HG02970 (cell line): Measurements from ENCODE around the gene CNNM4.
A peak's percentile ranks its signal among the peaks of the same experiment; 100 is the strongest.

ENCODE experiments used
- ATAC-seq: cut with Tn5 transposase; IDR thresholded peaks from one replicate; pipeline ENCODE4 v1.9.1; 2021; ENCODE audit warnings: mild to moderate bottlenecking, moderate library complexity, moderate number of reproducible peaks; ENCODE audit not compliant: unreplicated experiment, low FRiP score

The CNNM4 gene

DNA sequence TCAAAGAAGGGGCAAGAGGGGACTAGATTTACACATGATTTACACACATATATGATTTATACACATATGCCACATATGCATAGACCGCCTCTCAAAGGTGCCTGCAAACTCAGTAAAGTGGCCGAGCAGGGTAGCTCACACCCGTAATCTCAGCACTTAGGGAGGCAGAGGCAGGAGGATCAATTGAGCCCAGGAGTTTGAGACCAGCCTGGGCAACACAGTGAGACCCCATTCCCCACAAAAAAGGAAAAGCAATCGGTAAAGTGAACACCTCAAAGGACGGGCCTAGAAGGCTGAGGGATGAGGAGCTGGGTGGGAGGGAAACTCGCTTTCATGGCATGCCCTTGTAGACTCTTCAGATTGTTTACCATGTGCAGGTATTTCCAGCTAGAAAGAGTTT, 92.0 kb downstream of the CNNM4 start:
- ATAC-seq: no peak

DNA sequence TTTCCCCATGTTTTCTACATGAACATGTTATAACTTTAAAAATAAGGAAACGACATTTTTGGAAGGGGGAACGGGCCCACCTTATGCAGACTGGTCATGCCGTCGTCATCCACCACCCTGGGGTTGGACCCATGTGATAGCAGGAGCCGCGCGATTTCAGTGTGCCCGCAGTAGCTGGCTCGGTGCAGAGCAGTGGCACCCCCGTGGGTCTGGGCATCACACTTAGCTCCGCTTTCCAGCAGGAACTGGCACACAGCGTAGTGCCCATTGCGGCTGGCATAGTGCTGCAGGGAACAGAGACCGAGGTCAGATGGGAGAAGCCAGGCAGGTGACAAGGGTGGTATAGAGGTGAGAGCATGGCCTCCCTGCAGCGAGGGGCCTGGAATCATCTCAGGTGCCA, 92.6 kb downstream of the CNNM4 start:
- no peak for ATAC-seq

DNA sequence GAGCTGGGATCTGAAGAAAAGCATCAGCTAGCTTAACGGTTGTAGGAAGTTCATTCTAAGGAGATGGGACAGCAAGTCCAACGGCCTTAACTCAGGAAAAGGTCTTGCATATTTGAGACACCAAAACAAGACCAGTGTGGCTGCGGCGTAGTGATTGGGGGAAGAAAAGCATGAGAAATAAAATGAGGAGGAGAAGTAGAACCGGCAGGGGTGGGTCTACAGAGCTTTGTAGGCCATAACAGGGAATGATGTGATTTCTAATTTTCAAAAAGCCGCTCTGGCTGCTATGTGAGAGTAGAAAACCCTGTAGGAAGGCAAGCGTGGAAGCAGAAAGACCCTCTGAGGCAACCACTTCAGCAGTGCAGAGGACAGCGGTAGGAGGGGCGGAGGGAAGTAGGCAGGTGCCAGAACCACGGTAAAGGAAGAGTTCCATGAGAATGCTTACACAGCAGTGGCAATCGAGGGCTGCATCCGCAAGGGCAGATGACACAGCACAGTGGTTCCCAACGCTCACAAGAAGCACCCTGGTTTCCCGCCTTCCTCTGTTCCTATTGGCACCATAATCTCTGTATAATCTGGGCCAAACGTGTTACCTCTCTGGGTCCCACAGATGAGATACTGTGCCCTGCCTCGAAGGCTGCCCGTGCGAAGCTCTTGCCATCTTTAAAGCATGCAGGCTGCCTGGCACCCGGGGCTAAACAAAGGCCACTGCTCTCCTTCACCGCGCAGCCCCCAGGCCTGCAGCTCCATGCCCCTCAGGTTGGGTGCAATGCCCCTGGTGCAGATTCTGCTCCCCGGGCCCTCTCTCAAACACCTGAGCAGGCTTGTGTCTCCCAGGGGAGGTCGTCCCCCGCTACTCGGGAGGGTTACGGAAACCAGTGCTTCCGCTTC, 96.3 kb downstream of the CNNM4 start:
- ATAC-seq: peak; percentile 24

DNA sequence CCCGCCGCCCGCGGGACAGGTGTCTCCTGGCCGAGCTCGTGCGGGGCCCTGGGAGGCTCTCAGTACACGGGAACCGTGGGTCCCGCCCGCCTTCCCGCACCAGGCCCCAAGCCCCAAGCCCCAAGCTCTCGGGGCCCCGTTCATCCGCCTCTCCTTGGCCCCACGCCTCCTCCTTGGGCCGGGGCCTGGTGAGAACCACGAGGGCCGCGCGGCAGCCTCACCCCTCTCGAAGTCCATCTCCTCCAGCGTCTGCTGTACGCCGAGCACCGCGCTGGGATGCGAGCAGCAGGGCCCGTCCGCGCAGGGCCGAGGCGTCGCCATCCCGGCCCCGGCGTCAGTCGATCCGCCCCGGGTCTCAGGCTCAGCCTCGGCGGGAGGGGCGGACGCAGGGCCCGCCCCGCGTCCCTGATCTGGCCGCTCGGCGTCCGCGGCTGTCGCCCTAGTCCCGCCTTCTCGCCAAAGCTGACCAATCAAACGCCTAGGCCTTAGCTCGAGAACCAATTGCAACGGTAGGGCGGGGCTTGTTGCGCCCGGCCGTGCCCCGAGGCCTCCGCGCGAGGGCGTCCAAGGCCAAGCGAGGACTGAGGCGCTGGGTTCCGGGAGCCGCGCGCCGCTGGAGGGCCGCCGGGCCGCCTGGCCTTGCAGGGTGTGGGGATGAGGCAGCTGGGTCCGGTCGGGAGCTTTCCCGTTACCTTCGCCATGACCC, 97.1 kb downstream of the CNNM4 start, which contains the start of gene ANKRD39:
Gene ANKRD39, minus strand, starts transcription at position 350 of the 706 bp plus-strand sequence. Its CDS starts 29 bp downstream, at position 321.
- peak; percentile 93 for ATAC-seq

DNA sequence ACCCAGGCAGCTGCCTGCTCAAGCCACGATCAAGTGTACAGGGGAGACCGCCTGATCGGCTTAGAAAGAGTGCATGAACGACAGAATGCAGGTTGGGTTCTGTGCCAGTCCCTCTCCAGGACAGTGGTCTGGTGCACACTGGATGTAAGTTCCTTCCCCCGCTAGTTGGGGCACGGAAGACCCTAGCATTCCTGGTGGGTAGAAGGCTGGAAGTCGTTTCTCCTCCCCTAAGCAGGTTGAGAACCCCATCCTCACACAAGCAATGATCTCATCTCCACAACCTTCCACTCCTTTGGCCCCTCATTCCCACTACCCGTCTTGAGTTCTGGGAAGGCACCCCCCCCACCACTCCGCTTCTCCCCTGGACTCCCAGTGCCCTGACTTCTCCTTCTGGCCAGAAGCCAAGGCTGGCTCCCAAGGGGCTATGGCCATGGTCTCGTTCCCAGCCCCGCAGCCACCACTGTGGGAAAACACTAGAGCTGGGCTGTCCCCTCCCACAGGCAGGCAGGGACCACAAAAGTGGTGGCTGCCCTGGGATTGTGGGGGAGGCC, 98.5 kb downstream of the CNNM4 start:
- ATAC-seq: no peak

DNA sequence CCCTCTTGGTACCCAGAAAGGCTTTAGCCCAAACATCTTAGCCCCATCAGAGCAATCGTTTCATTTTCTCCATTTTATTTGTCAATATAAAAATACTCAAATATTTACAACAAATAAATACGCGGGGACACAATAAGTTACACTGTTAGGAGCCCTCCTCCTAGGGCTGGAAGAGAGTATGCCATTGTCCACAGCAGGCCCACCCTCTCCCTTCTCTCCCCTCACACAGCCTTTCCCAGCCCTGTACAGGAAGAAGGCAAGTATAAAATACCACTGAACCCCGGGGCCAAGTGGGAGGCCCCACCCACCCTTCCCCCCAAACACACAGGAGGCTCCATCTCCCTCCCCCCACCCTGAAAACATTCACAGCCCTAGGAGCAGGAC, 99.0 kb downstream of the CNNM4 start:
- ATAC-seq: no peak

DNA sequence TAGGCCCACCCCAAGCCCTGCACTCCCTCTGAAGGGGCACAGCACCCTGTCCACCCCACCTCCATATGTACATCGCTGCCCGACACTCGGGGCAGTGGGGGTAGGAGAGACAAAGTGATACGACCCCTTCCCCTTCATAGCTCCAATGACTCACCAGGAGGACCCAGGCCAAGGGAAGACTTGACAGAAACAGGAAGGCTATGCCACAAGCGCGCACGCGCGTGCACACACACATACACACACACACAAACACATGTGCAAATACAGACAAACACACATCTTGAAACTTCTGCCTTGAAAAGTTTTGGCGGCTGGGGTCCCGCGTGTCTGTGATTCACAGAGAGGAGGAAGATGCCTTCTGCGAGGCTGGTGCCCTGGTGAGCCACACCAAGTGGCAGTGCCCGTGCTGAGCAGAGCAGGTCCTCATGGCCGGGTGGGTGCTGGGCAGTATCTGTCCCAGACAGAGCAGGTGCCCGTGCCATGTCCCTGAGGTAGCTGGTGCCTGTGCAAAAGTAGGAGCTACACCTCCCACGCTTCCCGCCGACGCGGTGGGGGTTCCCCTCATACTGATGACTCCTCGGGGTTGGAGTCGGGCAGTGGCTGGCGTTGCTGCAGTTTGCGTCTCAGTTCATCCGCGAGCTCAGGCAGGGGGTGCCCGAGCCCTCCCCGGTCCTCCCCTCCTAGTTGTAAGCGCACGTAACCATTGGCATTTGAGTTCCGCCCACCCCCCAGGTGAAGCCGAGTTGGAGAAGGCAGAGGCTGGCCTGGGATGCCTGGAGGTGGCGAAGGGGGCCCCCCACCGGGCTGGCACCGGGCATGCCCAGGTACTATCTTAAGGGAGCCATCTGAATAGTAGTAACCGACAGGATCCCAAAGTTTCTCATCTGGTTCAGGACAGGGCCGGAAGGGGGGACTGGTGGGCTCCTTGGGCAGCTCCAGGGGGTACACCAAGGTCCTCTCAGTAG, 99.6 kb downstream of the CNNM4 start:
- no peak for ATAC-seq

DNA sequence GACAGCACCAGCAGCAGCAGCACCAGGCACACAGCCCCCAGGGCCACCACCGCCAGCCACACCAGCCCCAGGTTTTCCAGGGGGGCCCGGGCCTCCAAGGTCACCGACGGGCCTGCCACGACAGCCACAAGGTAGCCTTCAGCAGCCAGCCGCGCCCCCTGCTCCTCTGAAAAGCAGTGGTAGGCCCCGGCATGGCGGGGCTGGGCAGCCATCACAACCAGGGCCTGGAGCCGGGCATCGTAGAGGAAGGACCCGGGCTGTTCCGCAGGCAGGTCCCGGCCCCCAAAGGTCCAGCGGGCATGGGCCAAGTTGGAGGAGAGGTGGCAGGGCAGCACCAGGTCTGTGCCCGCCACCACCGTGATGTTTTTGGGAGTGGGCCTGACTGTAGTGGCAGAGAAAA, 100.4 kb downstream of the CNNM4 start:
- ATAC-seq: no peak
